ENCODE results near the gene ARHGAP25. TPM values are rescaled to one million over a fixed set of nuclear protein-coding genes. Genes with fewer than 3 reads are reported as not detected.
"Not testable (repeated sequence)": the region's sequence is repeated elsewhere in the genome, so short reads cannot be mapped to it uniquely, and the experiment has no call there.

Gene ARHGAP25
- polyA plus RNA-seq, 1 donor (not counting 4 experiments of a cell fraction or from before 2014, with no cell fraction given): 25.3 TPM

GRCh38 chr2:68800027-68800401 lies 65.4 kb downstream of the ARHGAP25 start:
- dilution Hi-C loops (cut with MboI; ENCODE audit: extremely low pct_ligation_motif_present, low sequenced_read_pairs): no loop called here
- Histone ChIP-seq H3K79me2 (ENCODE audit: control insufficient read depth, insufficient read depth, low read length) (peaks cover 13% of the 10 kb centered on the region), H3K9ac (ENCODE audit: control insufficient read depth, extremely low read depth, insufficient read depth, low read length) (peak overlapping the region; percentile 81), H2AFZ (ENCODE audit: control insufficient read depth, low read length) (peak overlapping the region; percentile 77), H3K36me3 (ENCODE audit: control insufficient read depth in 2 of 2, extremely low read depth in 1 of 2, insufficient read depth in 2 of 2, low read length in 2 of 2) (peaks cover 0 to 3% of the 10 kb centered on the region in 2 experiments), H3K9me3 (ENCODE audit: control insufficient read depth, low read depth, low read length) (no peaks in the 10 kb centered on the region), H4K20me1 (ENCODE audit: control insufficient read depth, extremely low read depth, insufficient read depth, low read length) (no peaks in the 10 kb centered on the region), H3K9me1 (ENCODE audit: control insufficient read depth, extremely low read depth, insufficient read depth, low read length) (no peaks in the 10 kb centered on the region), H3K4me3 (ENCODE audit: control insufficient read depth in 2 of 3, extremely low read depth in 1 of 3, insufficient read depth in 2 of 3, low read depth in 1 of 3, low read length in 3 of 3) (peak overlapping the region; percentile 44 to 87 (median 77)), H3K4me2 (ENCODE audit: control insufficient read depth, extremely low read depth, insufficient read depth, low read depth, low read length) (peak overlapping the region; percentile 98), H3K27ac (ENCODE audit: control insufficient read depth, insufficient read depth, low read length) (peak overlapping the region; percentile 86), H3K4me1 (ENCODE audit: control insufficient read depth, extremely low read depth, insufficient read depth, low read length) (peaks cover 53% of the 10 kb centered on the region), H3K27me3 (ENCODE audit: control insufficient read depth, extremely low read depth, insufficient read depth, low read length) (no peaks in the 10 kb centered on the region)
- TF ChIP-seq EZH2 (IDR thresholded peaks at IDR 0.05; ENCODE audit: low read length): no peak
- TF ChIP-seq, protein P1, sequence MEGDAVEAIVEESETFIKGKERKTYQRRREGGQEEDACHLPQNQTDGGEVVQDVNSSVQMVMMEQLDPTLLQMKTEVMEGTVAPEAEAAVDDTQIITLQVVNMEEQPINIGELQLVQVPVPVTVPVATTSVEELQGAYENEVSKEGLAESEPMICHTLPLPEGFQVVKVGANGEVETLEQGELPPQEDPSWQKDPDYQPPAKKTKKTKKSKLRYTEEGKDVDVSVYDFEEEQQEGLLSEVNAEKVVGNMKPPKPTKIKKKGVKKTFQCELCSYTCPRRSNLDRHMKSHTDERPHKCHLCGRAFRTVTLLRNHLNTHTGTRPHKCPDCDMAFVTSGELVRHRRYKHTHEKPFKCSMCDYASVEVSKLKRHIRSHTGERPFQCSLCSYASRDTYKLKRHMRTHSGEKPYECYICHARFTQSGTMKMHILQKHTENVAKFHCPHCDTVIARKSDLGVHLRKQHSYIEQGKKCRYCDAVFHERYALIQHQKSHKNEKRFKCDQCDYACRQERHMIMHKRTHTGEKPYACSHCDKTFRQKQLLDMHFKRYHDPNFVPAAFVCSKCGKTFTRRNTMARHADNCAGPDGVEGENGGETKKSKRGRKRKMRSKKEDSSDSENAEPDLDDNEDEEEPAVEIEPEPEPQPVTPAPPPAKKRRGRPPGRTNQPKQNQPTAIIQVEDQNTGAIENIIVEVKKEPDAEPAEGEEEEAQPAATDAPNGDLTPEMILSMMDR (optimal IDR thresholded peaks at IDR 0.05 in 1 of 3, IDR thresholded peaks at IDR 0.05 in 1 of 3, conservative IDR thresholded peaks at IDR 0.05 in 1 of 3; ENCODE audit: extremely low read depth in 1 of 3, insufficient read depth in 2 of 3, low read length in 3 of 3): no peak
- DNase-seq (ENCODE audit: low read depth, low spot score) (no peak), FAIRE-seq (no peak)

DNA sequence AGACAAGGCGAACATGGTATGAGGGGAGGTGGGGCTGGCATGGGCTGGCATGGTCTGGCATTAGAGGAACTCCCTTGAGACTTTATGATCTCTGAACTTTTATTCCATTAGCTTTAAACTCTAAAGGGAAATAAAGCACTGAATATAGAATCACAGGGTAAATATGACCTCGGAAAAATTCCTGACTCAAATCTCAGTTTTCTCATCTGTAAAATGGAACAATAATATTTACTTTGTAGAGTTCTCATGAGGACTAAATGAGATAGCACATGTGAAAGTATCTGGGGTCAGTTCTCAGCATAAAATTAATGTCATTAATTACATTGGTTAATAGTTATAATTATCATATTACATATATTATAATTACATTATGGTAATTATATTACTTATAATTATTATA lies 65.9 kb downstream of the ARHGAP25 start:
- peak overlapping the region; percentile 44 to 87 (median 77) for H3K4me3 ChIP-seq (ENCODE audit: control insufficient read depth in 2 of 3, extremely low read depth in 1 of 3, insufficient read depth in 2 of 3, low read depth in 1 of 3, low read length in 3 of 3)
- peak overlapping the region; percentile 98 for H3K4me2 ChIP-seq (ENCODE audit: control insufficient read depth, extremely low read depth, insufficient read depth, low read depth, low read length)
- peak overlapping the region; percentile 86 for H3K27ac ChIP-seq (ENCODE audit: control insufficient read depth, insufficient read depth, low read length)
- H4K20me1 ChIP-seq (ENCODE audit: control insufficient read depth, extremely low read depth, insufficient read depth, low read length): no peaks in the 10 kb centered on the region
- H3K27me3 ChIP-seq (ENCODE audit: control insufficient read depth, extremely low read depth, insufficient read depth, low read length): no peaks in the 10 kb centered on the region
- no peaks in the 10 kb centered on the region for H3K9me3 ChIP-seq (ENCODE audit: control insufficient read depth, low read depth, low read length)
- peak overlapping the region; percentile 81 for H3K9ac ChIP-seq (ENCODE audit: control insufficient read depth, extremely low read depth, insufficient read depth, low read length)
- H3K79me2 ChIP-seq (ENCODE audit: control insufficient read depth, insufficient read depth, low read length): peaks cover 14% of the 10 kb centered on the region
- H2AFZ ChIP-seq (ENCODE audit: control insufficient read depth, low read length): peak overlapping the region; percentile 77
- DNase-seq (ENCODE audit: low read depth, low spot score) (no peak), FAIRE-seq (no peak)
- H3K36me3 ChIP-seq (ENCODE audit: control insufficient read depth in 2 of 2, extremely low read depth in 1 of 2, insufficient read depth in 2 of 2, low read length in 2 of 2): peaks cover 0 to 3% of the 10 kb centered on the region in 2 experiments
- H3K4me1 ChIP-seq (ENCODE audit: control insufficient read depth, extremely low read depth, insufficient read depth, low read length): peaks cover 55% of the 10 kb centered on the region
- no peaks in the 10 kb centered on the region for H3K9me1 ChIP-seq (ENCODE audit: control insufficient read depth, extremely low read depth, insufficient read depth, low read length)
- dilution Hi-C loops (cut with MboI; ENCODE audit: extremely low pct_ligation_motif_present, low sequenced_read_pairs): no loop called here
- no peak for TF ChIP-seq EZH2 (IDR thresholded peaks at IDR 0.05; ENCODE audit: low read length)
- TF ChIP-seq, protein P1 (optimal IDR thresholded peaks at IDR 0.05 in 1 of 3, IDR thresholded peaks at IDR 0.05 in 1 of 3, conservative IDR thresholded peaks at IDR 0.05 in 1 of 3; ENCODE audit: extremely low read depth in 1 of 3, insufficient read depth in 2 of 3, low read length in 3 of 3): no peak

DNA sequence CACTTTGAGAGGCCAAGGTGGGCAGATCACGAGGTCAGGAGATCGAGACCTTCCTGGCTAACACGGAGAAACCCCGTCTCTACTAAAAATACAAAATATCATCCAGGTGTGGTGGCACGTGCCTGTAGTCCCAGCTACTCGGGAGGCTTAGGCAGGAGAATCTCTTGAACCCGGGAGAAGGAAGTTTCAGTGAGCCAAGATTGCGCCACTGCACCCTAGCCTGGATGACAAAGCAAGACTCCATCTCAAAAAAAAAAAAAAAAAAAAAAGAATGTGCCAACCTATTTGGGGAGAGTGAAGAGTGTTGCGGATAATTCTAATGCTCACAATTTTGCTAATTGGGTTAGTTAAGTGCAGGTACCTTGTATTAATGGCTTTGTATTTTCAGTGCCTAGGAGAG lies 67.5 kb downstream of the ARHGAP25 start:
- FAIRE-seq; H3K4me3 ChIP-seq (ENCODE audit: control insufficient read depth in 2 of 3, extremely low read depth in 1 of 3, insufficient read depth in 2 of 3, low read depth in 1 of 3, low read length in 3 of 3); H3K9ac ChIP-seq (ENCODE audit: control insufficient read depth, extremely low read depth, insufficient read depth, low read length); H3K9me3 ChIP-seq (ENCODE audit: control insufficient read depth, low read depth, low read length); DNase-seq (ENCODE audit: low read depth, low spot score); H4K20me1 ChIP-seq (ENCODE audit: control insufficient read depth, extremely low read depth, insufficient read depth, low read length); H3K36me3 ChIP-seq (ENCODE audit: control insufficient read depth in 2 of 2, extremely low read depth in 1 of 2, insufficient read depth in 2 of 2, low read length in 2 of 2); H3K27me3 ChIP-seq (ENCODE audit: control insufficient read depth, extremely low read depth, insufficient read depth, low read length); H2AFZ ChIP-seq (ENCODE audit: control insufficient read depth, low read length); H3K27ac ChIP-seq (ENCODE audit: control insufficient read depth, insufficient read depth, low read length); H3K9me1 ChIP-seq (ENCODE audit: control insufficient read depth, extremely low read depth, insufficient read depth, low read length); dilution Hi-C loops (cut with MboI; ENCODE audit: extremely low pct_ligation_motif_present, low sequenced_read_pairs); H3K4me2 ChIP-seq (ENCODE audit: control insufficient read depth, extremely low read depth, insufficient read depth, low read depth, low read length): not testable (repeated sequence)
- Histone ChIP-seq H3K79me2 (ENCODE audit: control insufficient read depth, insufficient read depth, low read length) (peaks cover 16% of the 10 kb centered on the region), H3K4me1 (ENCODE audit: control insufficient read depth, extremely low read depth, insufficient read depth, low read length) (peaks cover 58% of the 10 kb centered on the region)

All from keratinocyte (primary cell).